ENCODE measurements around the gene ZNF557.

DNA sequence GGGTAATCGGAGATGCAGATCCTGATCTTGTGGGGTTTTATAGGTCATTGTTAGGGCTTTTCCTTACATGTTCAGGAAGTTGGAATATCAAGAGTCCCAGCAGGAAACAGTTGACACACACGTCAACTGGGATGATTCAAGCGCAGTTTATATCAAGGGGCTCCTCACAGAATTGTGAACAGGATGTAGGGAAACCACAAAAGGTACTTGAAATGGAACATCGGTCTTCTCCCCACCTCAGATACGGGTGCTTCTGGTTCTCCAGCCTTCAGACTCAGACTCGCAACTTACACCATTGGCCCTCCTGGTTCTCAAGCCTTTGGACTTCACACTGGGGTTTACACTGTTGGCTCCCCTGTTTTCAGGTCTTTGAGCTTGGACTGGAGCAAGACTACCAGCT lies 19.5 kb downstream of the ZNF557 start:
- TF ChIP-seq, protein P1, sequence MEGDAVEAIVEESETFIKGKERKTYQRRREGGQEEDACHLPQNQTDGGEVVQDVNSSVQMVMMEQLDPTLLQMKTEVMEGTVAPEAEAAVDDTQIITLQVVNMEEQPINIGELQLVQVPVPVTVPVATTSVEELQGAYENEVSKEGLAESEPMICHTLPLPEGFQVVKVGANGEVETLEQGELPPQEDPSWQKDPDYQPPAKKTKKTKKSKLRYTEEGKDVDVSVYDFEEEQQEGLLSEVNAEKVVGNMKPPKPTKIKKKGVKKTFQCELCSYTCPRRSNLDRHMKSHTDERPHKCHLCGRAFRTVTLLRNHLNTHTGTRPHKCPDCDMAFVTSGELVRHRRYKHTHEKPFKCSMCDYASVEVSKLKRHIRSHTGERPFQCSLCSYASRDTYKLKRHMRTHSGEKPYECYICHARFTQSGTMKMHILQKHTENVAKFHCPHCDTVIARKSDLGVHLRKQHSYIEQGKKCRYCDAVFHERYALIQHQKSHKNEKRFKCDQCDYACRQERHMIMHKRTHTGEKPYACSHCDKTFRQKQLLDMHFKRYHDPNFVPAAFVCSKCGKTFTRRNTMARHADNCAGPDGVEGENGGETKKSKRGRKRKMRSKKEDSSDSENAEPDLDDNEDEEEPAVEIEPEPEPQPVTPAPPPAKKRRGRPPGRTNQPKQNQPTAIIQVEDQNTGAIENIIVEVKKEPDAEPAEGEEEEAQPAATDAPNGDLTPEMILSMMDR (IDR thresholded peaks at IDR 0.05): no peak
- TF ChIP-seq POLR2A (IDR thresholded peaks at IDR 0.05): no peak

Data from testis (tissue), 2 donors.